Right kidney (tissue), 9 donors: ENCODE results near the gene MAP1A.

Source experiments
- DNase-seq: peaks from one replicate; pipeline ENCODE4 v3.0.0-alpha.2; 2016
- long read RNA-seq, 8 donors: transcript quantifications; one replicate each; lab custom pipeline, GENCODE V29; 2026

MAP1A gene
- long read RNA-seq, donor 1, result 0 reads
- long read RNA-seq, donor 2, result 0 reads
- long read RNA-seq, donor 3, partial matches to known transcripts, result 5 of 5 reads
- long read RNA-seq, donor 3, other reads (novel, unspliced or antisense), result 0 of 5 reads
- long read RNA-seq, donor 4, result 0 reads
- long read RNA-seq, donor 5, result 0 reads
- long read RNA-seq, donor 6, result 0 reads
- long read RNA-seq, donor 7, result 0 reads
- long read RNA-seq, donor 8, result 0 reads

DNA sequence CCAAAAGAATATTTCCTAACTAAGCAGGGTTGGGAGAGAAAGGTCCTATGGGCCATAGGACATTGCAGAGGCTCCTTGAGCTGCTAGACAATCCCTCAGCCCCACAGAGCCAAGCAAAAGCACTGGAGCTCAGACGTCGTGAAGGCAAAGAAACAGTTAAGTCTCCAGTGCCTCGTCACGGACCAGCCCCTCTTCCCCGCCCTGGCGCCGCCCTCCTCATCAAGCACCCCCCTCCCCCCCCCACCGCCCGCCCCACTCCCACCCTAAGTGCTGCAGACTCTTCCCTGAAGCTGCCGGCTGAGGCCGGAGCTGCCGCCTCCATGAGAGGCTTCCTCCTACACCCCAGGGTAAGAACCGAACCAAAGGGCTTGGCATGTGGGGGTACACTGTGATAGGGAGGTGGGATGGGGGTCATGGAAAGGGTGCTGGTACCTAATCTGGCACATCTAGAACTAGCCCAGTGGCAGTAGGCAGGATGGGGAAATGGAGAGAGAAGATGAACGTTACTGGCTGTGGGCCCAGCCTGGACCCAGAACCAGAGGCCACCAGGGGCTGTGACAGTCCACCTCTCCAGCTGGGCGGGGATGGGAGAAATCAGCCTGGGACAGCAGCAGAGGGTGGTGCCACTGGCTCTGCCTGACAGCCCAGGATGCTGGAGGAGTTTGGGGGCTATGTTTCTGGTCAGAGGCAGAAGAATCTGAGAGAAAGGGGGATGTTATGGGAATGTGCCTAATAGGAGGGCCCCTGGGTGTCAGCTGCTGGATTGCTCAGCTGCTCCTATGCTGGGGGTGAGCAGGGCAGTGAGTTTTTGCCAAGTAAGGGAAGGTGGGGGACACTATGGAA, at the start of gene MAP1A:
MAP1A (plus strand) TSS at position 255 of the 843 bp plus-strand sequence. CDS start 3,866 bp downstream, outside the sequence.
- peak; percentile 70 for DNase-seq

GRCh38 chr15:43469867-43470266, 47.5 kb upstream of the MAP1A start:
- no peak for DNase-seq

DNA sequence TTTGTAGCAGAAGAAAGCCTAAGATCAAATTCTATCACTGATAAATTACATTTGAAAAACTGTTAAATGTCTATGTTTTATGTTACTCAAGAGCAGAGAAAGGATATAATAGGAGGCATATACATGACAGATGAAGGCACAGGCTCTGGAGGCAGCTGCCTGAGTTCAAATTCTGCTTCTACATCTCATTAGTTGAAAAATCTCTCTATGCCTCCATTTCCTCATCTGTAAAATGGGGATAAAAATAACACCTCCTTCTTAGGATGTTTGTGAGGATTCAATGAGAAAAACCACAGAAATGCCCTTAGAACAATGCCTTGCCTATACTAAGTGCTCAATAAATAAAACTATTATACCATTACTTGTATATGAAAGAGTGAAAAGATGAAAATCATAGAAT, 45.4 kb upstream of the MAP1A start:
- DNase-seq, result no peak

GRCh38 chr15:43473885-43474284, 43.5 kb upstream of the MAP1A start:
- DNase-seq, result no peak

- no peak for DNase-seq
Observed at GRCh38 chr15:43483297-43484128, 33.9 kb upstream of the MAP1A start.

DNA sequence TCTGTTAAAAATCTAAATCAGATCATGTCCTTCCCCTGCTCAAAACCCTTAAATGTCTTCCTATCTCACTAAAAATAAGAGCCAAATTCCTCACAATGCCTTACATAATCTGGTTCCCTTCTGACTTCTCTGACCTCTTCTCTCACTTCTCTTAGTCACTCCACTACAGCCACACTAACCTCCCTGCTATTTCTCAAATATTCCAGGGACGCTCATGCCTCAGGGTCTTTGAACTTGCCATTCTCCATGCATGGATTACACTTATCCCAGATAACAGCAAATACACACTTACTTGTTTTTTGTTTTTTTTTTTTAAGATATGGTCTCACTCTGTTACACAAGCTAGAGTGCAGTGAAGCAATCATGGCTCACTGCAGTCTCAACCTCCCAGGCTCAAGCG, 33.0 kb upstream of the MAP1A start:
- no peak for DNase-seq

DNA sequence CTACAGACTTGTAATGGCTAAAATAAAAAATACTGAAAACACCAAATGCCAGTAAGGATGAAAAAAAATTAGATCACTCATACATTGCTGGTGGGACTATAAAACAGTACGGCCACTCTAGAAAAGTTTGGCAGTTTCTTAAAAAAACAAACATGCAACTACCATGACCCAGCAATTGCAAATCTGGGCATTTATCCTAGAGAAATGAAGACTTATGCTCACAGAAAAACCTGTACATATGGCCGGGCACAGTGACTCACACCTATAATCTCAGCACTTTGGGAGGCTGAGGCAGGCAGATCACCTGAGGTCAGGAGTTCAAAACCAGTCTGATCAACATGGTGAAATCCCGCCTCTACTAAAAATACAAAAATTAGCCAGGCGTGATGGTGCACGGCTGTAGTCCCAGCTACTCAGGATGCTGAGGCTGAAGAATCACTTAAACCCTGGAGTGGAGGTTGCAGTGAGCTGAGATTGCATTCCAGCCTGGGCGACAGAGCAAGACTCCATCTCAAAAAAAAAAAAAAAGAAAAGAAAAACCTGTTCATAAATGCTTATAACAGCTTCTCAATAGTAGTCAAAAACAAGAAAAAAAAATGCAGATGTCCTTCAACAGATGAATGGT, 30.0 kb upstream of the MAP1A start:
- DNase-seq, result no peak

GRCh38 chr15:43488790-43489189, 28.6 kb upstream of the MAP1A start:
- DNase-seq, result no peak

DNA sequence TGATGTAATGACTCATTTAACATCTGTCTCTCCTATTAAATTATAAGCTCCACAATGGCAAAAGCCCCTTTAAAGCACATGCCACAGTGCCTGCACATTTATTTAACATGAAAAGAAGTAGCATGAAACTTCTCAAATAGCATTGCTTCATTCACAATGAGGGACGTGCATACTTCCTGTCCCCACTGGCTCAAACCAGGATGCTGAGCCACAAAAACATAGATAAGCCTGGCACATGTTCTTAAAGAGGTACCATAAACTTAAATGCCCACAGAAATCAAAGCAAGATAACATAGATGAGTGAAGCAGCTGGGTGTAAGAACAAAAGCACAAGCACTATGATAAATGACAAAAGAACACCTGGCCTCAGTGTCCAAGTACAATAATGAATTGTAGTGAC, 28.2 kb upstream of the MAP1A start:
- DNase-seq, result no peak

- DNase-seq, result no peak
Observed at GRCh38 chr15:43492266-43492665, 25.1 kb upstream of the MAP1A start.

GRCh38 chr15:43492673-43493601, 24.5 kb upstream of the MAP1A start, which contains the start of gene TP53BP1:
TP53BP1 (minus strand) TSS chr15:43493156; CDS start chr15:43493043, 113 bp downstream.
- peak; percentile 93 for DNase-seq

- no peak for DNase-seq
Observed at GRCh38 chr15:43493703-43494472, 23.5 kb upstream of the MAP1A start.

GRCh38 chr15:43498990-43499389, 18.4 kb upstream of the MAP1A start:
- no peak for DNase-seq

DNA sequence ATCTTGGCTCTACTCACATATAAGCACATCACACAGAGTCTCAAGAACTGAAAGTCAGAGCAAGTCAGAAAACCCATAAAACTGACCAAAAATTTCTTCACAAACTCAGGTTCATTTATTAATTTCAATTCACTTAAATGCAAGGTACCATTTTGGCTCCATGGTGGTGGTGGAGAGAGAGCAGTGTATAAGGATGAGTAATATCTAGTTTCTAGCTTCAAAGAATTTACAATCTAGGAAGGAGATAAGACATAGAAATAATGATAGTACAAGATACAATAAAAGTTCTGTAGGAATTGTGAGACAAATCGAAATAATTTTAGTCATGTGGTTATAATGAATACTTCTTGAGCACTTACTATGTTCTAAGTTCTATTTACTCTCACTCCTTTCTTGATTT, 17.8 kb upstream of the MAP1A start:
- no peak for DNase-seq

DNA sequence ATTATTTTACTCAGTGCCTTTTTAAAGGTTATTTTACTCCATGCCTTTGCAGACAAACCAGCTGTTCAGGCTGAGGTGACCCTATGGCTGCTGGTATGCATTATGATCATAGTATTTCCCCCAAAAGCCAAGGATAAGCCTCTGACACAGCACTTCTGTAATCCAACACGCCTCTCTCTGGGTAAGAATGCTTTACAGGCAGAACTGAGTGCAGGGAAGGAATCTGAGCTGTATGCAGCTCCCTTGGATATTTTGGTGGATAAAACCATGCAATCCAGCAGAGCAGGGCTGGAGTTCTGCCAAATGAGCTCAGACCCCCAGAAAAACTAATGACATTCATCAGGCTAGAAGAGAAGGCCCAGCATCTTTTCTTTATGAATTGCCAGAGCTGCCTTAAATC, 11.7 kb upstream of the MAP1A start:
- no peak for DNase-seq

- DNase-seq, result no peak
Observed at GRCh38 chr15:43508421-43508820, 9.0 kb upstream of the MAP1A start.

- DNase-seq, result no peak
Observed at GRCh38 chr15:43508991-43509659, 8.3 kb upstream of the MAP1A start.

DNA sequence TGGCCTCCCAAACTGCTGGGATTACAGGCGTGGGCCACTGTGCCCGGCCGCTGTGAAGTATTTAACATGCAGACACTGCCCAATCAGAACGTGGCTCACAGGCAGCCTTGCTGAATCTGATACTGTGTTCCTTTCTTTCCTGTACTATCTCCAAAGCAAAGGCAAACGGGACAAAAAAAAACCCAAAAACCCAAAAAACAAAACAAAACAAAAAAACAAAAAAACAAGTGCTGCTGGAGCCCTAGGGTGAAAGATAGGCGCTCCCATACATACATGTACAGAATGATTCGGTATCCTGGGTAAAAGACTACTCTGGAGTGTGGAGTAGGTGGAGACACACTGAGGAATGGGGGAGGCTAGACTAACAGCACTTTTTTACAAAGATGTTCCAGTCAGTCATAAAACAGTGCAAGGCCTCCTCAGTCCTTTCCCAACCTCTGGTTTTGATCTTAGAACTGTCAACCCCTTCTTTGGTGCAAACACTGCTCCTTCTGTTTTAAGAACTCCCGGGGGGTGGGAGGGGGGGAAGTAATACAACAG, 7.7 kb upstream of the MAP1A start:
- peak; percentile 35 for DNase-seq

GRCh38 chr15:43510200-43511011, 7.0 kb upstream of the MAP1A start:
- peak; percentile 88 for DNase-seq
